Measurements from ENCODE around the gene DDX43.
"Not testable (repeated sequence)": the region's sequence is repeated elsewhere in the genome, so short reads cannot be mapped to it uniquely, and the experiment has no call there.

DDX43 gene

DNA sequence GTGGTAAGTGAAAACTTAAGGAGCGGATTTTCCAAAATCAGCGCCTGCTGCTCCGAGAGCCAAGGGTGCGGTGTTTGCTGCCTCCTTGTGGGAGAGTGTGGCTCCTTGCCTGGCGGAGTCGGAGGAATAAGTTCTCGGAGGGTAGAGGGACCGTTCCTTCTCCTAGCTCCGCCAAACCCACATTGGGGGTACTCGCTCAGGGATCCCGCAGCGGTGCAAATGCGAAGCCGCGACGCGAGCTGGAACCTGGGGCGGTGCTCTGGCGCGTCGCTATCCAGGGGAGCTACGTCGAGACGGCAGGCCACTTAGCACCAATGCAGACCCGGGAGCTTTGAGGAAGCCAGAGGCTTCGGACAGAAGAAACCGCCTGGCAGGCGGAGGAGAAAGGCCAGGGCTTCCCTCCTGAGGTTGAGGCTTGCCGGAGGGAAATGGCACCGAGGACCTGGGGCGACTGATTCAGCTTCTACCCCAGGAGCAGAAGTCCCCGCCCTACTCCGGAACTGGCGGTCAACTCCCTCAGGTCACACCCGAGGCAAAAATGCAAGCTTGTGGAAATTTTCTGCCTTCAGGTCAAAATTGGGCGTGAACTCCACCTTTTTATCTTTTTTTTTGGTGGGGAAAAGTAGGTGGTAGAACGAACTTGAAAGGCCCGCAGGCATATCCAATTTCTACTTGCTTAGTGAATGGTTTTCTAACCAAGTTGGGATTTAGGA, 5.7 kb upstream of the DDX43 start:
- DNase-seq (ENCODE audit: low spot score), result peak; percentile 80

DNA sequence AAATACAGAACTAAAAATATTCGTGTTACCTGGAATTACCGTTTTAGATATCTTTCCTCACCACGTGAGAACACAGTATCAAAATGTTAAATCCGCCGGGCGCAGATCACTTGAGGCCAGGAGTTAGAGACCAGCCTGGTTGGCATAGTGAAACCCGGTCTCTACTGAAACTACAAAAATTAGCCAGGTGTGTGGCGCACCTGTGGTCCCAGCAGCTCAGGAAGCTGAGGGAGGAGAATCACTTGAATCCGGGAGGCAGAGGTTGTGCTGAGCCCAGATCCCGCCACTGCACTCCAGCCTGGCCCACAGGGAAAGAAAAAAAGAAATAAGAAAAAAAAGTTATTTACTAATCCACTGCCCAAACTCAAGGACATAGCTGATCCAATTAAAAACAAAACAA, 4.8 kb upstream of the DDX43 start:
- no peak for DNase-seq (ENCODE audit: low spot score)

DNA sequence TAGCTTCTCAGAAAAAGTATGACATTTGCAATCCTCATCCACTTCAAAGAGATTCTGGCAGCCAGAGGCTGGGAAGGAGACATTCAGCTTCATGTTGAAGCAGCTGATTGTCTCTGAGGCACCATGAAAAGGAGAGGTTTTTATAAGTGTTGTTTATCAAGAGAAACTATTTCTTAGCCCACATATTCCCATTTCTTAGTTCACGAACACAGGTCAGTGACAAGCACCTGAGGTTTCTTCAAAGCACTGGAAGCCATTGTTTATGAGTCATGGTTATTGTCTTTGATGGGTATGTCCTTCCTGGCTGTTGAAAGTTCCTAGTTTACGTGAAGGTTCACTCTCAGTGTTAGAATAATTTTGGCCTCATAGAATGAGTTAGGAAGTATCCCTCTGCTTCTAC, 3.0 kb upstream of the DDX43 start:
- DNase-seq (ENCODE audit: low spot score), result no peak

DNA sequence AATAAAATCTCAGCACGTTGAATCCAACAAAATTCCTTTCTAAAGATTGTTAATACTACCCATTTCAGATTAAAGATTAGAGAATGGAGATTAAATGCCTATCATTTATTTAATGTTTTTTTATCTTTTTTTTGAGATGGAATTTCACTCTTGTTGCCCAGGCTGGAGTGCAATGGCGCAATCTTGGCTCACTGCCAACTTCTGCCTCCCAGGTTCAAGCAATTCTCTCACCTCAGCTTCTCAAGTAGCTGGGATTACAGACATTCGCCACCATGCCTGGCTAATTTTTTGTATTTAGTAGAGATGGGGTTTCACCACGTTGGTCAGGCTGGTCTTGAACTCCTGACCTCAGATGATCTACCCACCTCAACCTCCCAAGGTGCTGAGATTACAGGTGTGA, 2.4 kb upstream of the DDX43 start:
- not testable (repeated sequence) for DNase-seq (ENCODE audit: low spot score)

DNA sequence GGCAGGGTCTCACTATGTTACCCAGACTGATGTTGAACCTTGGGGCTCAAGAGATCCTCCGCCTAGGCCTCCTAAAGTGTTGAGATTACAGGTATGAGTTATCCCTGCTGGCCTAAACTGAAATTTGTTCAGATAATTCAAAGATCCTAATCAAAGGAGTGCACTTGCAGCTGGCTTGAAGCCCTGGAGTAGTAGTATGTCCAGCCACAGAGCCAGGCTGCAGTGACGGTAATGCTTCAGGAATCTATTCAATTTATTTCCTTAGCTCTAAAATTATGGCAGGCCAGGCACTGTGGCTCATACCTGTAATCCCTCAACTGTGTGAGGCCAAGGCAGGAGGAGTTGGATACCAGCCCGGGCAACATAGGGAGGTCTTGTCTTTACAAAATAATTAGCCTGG, 1.4 kb upstream of the DDX43 start:
- DNase-seq (ENCODE audit: low spot score), result no peak

DNA sequence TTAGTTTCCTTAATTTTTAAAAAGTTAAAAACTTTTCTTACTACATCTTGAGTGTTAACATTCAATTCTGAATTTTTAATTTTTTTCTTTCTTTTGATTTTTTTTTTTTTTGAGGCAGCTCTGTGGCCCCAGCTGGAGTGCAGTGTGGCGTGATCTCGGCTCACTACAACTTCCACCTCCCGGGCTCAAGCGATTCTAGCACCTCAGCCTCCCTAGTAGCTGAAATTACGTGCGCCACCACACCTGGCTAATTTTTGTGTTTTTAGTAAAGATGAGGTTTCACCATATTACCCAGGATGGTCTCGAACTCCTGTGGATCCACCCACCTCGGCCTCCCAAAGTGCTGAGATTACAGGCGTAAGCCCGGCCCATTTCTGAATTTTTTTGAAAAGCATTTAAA, 1.2 kb downstream of the DDX43 start:
- no peak for DNase-seq (ENCODE audit: low spot score)

DNA sequence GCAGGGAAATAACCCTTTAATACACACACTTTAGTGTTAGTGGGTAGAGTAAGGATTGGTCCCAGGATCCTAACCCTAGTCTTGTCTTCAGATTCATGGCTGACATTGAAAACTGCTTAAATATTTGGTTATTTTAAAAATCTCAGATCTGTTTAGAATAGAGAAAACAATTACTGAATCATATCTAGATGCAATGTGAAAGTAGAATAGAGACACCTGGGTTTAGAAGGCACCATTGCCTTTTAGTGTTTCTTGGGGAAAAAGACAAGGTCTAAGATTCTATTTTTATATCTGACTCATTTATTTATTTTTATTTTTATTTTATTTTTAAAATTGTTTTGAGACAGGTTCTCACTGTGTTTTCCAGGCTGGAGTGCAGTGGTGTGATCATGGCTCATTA, 6.0 kb downstream of the DDX43 start:
- DNase-seq (ENCODE audit: low spot score), result no peak

DNA sequence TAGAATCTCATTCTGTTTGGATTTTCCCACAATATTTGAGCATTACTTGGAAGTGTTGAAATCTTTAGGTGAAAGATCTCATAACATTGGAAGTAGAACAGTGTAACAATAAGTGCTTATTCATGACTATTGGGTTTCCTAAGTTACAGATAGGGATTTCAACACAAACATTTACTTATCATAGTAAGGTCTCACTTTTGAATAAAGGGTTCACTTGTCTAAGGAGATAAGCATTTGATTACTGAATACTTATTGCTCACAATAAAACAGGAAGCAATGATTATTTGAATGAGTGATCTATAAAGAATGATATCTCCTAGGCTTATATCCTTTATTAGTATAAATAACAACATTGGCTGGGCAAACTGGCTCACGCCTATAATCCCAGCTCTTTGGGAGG, 14.8 kb downstream of the DDX43 start:
- DNase-seq (ENCODE audit: low spot score), result no peak

DNA sequence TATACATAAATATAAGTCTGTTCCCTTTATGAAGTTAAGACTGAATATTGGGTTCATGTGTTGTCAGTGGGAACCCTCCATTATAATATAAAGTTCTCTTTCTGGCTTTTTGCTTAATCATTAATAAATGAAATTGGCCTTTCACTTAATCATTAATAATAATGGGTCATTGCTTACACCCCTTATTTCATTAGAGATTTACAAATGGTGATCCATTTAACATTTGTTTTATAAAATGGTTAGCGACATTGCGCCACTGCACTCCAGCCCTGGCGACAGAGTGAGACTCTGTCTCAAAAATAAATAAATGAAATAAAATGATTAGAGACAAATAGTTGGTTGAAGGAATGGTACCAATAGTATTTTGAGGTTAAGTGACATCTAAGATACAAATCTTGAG, 18.5 kb downstream of the DDX43 start:
- no peak for DNase-seq (ENCODE audit: low spot score)

DNA sequence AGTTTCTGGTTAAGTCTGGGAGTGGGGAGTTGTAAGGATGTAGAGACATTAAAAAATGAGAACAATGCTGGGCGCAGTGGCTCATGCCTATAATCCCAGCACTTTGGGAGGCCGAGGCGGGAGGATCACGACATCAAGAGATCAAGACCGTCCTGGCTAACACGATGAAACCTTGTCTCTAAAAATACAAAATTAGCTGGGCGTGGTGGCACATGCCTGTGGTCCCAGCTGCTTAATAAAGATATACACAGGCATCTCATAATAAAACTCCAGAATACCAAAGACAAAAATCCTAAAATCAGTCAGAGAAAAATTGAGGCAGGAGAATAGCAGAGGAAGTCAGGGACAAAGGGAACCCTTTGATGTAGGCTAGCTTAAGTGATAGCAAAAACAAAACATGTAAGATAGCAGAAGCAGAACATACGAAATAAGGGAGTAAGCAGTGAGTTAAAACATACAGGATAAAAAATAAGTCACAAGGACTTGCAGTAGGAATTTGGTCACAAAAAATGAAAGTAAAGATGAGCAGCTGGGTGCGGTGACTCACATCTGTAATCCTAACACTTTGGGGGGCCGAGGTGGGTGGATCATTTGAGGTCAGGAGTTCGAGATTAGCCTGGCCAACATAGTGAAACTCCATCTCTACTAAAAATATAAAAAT, 23.6 kb downstream of the DDX43 start:
- no peak for DNase-seq (ENCODE audit: low spot score)

DNA sequence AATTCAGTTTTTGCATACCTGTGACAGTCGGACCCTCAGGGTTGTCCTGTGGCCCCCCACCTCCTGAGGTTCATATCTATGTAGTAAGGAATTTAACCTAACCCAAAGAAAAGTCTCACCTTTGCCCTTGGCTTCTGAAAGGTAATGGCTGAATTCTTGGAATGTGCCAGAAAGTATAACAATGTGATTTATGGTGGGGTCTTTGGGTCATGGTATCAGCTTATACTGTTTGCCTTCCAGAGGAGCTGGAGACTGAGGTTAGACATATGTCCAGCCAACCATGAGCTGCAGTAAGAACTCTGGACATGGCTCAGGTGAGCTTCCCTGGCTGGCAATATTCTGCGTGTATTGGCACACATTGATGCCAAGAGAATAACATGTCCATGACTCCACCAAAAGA, 26.9 kb downstream of the DDX43 start:
- DNase-seq (ENCODE audit: low spot score), result no peak

DNA sequence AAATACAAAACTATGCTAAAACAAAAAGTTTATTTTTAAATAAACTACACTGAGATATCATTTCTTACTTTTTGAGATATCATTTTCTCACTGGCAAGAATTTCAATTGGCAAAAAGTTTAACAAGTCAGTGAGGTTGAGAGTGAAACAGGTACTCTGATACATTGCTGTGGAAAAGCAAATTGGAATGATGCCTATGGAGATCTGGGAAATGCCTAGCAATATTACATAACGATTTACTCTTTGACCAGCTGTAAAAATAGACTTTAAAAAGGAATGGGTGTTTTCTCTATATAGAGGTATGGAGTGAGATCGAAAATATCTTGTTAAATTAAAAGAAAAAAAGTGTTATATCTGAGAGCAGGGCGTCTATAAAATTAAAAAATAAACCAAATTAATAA, 40.6 kb downstream of the DDX43 start:
- no peak for DNase-seq (ENCODE audit: low spot score)

DNA sequence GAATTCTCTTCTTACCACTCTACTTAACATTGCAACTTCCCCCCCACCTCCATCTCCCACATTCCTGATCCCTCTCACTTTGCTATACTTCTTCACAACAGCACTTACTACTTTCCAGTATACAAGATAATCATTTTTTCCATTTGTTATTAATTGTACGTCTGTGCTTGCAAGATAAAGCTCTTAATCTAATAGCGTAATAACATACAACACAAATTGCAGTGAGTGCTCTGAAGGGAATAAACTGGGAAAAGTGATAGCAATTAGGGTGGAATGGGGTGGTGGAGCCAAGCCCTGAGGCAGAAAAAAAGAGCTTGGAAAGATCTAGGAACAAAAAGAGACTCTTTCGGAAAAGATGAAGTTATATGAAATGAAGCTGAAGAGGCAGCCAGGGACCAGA, 48.9 kb downstream of the DDX43 start:
- no peak for DNase-seq (ENCODE audit: low spot score)

DNA sequence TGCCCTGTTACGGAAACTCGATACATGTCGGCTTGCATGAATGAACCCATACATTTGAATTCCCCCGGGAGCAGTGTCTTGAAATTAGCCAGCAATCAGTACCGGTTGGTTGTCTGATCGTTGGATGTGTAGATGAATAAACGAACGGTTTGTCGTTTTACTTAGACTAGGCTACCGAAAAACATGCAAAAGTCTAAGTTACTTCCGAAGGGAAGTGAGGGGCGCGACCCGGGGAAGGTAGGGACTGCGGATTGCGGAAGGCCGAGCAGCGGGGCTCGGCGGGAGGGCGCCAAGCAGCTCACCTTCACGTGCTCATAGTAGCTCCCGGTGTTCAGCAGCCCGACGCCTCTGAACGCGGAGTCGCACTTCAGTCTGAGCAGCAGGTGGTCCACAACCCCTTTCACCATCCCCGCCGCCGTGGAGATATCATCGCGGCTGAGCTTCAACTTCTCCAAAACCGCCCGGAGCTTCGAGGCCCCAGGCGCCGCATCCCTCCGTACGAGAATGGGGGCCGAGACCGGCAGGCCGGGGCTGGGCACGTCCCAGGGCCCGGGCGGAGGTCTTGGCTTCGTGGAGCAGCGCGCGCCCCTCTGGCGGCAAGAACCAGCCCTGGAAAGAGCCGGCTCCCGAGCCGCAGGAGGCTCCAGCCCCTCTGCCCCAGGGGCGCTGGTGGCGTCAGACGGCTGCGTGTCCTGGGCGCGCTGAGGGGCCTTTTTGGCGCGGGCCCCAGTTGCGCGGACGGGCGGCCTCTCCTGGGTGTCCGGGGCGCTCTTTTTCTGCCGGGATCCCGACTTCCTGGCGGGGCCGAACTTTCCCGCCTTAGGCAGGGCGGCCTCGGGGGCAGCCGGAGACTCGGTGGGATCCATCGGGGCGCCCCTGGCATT, 56.8 kb downstream of the DDX43 start:
- no peak for DNase-seq (ENCODE audit: low spot score)

DNA sequence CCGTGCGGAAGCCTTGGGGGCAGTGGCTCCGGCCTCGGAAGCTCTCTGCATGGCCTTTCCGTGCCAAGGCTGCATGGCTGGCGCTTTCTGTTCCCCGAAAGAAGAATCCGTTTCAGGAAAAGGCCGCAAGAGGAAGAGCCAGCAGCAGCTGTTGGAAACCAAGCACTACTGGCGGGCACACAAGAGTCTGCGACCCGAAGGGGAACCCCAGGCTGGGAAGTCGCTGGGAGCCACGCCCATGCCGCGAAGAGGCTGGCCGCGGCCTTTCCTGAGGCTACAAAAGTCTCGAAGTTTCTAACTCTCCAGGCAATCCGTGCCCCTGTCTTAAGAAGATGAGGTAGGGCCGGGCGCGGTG, 57.5 kb downstream of the DDX43 start, which contains the start of gene CGAS:
Gene CGAS (minus strand): TSS at position 191 of the 355 bp plus-strand sequence. CDS start 116 bp downstream, at position 75.
- DNase-seq (ENCODE audit: low spot score), result no peak

DNA sequence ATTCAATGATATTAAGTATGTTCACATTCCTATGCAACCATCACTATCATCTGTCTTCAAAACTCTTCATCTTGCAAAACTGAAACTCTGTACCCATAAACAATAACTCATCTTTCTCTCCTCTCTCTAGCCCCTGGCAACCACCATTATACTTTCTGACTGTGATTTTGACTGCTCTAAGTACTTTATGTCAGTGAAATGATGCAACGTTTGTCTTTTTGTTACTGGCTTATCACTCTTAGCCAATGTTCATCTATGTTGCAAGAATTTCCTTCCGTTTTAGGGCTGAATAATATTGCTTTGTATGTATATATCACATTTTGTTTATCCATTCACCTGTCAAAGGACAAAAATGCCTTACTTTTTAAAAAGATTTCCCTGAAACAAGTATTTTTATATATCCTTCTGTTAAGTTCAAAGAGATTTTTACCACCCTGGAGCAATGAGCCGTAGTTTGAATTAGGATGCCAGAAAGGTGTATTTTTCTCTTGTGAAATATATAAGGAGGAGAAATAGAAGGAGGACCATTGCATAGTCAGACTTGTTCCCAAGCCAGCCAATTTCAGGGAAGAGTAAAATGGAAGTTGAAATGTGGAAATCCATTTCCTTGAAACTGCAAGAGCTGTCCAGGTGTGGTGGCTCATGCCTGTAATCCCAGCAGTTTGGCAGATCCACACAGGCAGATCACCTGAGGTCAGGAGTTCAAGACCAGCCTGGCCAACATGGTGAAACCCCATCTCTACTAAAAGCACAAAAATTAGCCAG, 61.4 kb downstream of the DDX43 start:
- DNase-seq (ENCODE audit: low spot score), result no peak

DNA sequence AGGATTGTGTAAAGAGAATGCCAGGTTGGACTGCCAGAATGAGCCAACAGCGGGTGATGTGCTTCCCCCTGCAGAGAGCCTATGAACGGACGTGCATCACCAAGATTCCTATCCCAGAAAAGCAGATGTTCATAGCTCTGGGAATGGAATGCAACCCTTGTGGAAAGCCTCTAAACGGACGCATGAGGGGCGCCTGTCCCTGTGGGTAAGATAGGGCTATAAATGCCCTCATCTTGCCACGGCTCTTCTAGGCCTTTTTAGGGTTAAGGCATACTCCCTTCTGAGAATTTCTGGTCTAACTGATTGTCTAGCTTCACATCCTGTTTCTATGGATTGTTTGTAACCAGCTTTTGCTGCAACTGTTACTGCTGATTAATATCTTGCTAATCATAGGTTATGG, 64.8 kb downstream of the DDX43 start:
- not testable (repeated sequence) for DNase-seq (ENCODE audit: low spot score)

DNA sequence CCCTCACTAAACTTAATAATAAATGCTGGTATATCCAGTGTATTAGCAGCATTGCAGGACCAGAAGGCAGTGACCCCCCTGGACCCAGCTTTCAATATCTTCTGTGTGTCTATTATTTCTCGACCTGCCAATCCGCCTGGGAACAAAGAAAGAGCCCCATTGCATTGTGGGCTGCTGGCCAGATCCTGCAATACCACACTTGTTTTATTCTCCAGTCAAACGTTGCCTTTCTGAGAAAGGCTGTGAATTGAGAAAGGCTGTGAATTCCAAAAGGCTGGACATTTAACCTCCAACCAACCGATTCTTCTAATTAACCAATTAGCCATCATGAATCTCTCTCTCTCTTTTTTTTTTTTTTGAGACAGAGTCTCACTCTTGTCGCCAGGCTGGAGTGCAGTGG, 65.4 kb downstream of the DDX43 start:
- DNase-seq (ENCODE audit: low spot score), result no peak

DNA sequence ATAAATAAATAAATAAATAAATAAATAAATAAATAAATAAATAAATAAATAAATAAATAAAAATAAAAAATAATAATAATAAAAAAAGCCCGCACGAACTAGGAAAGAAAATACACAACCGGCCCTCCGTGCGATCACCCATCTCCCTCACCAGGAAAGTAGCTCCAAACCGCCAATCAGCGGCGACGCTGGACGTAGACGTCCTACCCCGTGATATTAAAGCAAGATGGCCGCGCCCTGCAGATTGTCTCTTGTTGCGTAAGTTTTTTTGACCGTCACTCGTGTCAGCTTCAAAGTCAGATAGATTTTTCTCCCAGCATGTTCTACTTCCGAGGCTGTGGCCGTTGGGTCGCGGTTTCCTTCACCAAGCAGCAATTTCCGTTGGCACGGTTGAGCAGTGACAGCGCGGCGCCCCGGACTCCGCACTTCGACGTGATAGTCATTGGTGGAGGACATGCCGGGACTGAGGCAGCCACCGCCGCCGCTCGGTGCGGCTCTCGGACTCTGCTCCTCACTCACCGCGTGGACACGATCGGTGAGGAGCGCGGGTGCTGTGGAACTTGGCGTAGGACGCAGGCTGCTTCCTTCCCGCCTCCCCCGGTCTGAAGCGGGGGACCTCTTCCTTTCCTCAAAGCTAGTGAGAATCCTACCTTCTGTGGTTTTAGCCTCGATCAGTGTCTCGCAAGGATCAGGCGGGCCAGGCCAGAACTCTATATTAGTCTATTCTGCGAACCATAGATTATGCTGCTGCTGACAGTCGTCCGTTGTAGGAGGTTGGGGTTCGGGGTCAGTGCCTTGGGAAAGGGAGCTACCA, 67.1 kb downstream of the DDX43 start, which contains the start of gene MTO1:
Gene MTO1 (plus strand): TSS at position 201 of the 814 bp plus-strand sequence. CDS start 118 bp downstream, at position 319.
- peak; percentile 95 for DNase-seq (ENCODE audit: low spot score)
